Ectodermal cell (in vitro differentiated cells): ENCODE results near the gene GBF1.
A peak's percentile ranks its signal among the peaks of the same experiment; 100 is the strongest.

Experiments
- H3K27ac ChIP-seq: 2 replicates; pipeline ENCODE4 v1.7.0; 2013; ENCODE audit warnings: mild to moderate bottlenecking, low read depth, low read length; ENCODE audit not compliant: insufficient read depth, poor library complexity, severe bottlenecking
- H3K27me3 ChIP-seq: 2 replicates; pipeline ENCODE4 v1.7.0; 2013; ENCODE audit warnings: mild to moderate bottlenecking, low read length; ENCODE audit not compliant: insufficient read depth, control insufficient read depth, poor library complexity, severe bottlenecking
- H3K36me3 ChIP-seq: one replicate; pipeline ENCODE4 v1.7.0; 2013; ENCODE audit warnings: low read length; ENCODE audit not compliant: control insufficient read depth, insufficient read depth
- H3K4me1 ChIP-seq: one replicate; pipeline ENCODE4 v1.7.0; 2013; ENCODE audit warnings: low read length; ENCODE audit not compliant: control insufficient read depth, insufficient read depth
- H3K4me3 ChIP-seq: 2 replicates; pipeline ENCODE4 v1.7.0; 2013; ENCODE audit warnings: low read depth, low read length, control low read depth; ENCODE audit not compliant: insufficient read depth
- H3K9me3 ChIP-seq: 2 replicates; pipeline ENCODE4 v1.7.0; 2013; ENCODE audit warnings: mild to moderate bottlenecking, low read length, moderate library complexity; ENCODE audit not compliant: control insufficient read depth
- WGBS, 2 experiments: methylation state at CpG; one replicate each; pipeline ENCODE4 v1.1.7; 2013; ENCODE audit warnings: missing lambda C conversion rate in 2 of 2; 5-methylcytosine and 5-hydroxymethylcytosine counted together

The GBF1 gene

DNA sequence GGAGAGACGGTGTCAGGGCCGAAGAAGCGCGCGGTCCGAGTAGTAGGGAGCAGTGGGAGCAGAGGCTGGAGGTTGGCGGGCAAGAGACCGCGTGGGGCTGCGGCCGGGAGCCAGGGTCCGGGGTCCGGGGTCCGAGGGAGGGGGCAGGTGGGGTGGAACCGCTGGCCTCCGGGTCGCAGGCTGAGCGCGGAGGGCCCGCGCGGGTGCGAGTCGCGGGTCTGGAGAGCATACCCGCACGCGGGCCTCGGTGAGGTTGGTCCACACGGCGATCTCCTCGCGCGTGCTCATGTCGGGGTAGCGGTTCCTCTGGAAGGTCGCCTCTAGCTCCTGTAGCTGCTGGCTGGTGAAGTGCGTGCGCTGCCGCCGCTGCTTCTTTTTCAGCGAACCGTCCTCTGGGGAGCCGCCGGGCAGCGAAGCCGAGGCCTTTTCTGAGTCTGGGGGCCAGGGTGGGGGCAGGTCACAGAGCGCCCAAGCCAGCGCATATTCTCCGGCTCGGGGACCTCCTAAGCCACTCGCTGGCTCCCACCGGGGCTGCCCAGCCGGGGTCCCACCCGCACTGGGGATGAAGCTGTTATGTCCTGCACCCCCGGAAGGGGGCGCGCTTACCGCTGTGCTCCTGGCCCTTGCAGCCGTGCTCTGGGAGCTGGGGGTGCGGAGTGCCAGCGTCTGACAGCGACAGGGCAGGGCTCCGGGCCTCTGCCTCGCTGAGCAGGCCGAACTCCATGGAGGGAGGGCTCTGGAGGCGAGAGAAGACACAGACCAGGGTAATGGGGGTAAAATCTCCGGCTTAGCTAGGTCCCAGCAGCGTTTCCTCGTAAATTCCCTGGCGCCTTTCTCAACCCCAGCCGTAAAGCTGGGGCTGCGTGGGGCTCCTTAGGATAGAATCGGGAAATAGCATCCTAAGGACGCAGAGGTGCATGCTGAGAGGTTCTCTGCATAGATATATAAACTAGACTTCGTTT, 13.7 kb upstream of the GBF1 start:
- WGBS, 2 experiments, result 17% methylated on average over 76 of the region's 76 CpGs
- H3K4me3 ChIP-seq, result peak overlapping the region; percentile 38
- peaks cover 6% of the 10 kb centered on the region for H3K4me1 ChIP-seq
- no peak overlapping the region for H3K27ac ChIP-seq
- peaks cover 98% of the 10 kb centered on the region for H3K27me3 ChIP-seq
- no peaks in the 10 kb centered on the region for H3K9me3 ChIP-seq
- H3K36me3 ChIP-seq, result no peaks in the 10 kb centered on the region

DNA sequence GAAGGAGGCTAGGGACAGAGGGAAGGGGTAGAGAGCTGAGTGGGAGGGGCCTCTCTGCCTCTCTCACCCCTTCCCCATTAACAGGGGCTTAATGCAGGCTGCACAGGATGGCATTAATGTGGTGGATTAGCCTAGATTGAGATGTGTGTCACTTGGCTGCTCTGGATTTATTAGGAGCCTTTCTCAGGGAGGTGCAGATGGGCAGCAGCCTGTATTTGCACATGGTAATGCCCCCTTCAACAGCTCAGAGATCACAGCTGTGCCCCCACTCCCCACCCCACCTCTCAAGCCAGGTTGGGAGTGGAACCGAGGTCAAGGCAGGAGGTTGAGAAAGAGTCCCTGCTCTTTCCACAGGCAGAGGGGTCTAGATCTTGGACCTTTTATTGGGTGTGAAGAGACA, 11.3 kb upstream of the GBF1 start:
- Histone ChIP-seq H3K4me3 (no peak overlapping the region), H3K9me3 (no peaks in the 10 kb centered on the region), H3K27me3 (peaks cover 98% of the 10 kb centered on the region), H3K4me1 (peaks cover 6% of the 10 kb centered on the region), H3K27ac (no peak overlapping the region), H3K36me3 (no peaks in the 10 kb centered on the region)
- WGBS, 2 experiments, result 80 to 86% methylated on average over 1 of the region's 1 CpG

DNA sequence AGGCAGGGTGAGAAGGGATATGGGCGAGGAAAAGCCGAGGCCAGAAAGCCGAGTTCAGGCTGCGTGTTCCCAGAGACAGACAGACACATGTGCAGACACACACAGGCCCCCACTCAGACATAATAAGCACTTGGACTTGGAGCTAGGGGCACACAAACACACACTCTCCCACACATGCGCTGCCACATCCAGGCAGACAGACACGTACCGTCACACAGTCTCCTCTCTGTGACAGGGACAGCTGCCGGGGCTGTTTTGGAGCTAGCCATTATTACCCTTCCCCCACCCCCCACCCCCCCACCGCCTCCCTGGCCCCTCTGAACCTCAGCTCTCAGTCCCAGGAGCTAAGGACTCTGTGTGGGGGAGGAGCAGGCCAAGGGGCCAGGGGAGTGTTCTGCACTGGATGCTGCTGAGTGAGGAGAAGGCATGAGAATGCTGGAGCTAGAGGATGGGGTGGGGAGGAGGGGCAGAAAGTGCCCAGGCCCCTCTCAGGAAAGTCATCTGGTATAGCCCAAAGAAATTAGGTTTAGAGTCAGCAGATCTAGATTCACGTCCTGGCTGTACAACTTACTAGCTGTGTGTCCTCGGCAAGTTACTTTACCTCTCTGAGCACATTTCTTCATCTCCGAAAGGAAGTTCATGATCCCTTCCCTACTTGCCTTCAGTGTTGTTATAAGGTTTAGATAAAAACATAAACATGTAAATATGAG, 10.3 kb upstream of the GBF1 start:
- Histone ChIP-seq H3K36me3 (no peaks in the 10 kb centered on the region), H3K4me1 (peaks cover 6% of the 10 kb centered on the region), H3K27ac (no peak overlapping the region), H3K4me3 (no peak overlapping the region), H3K9me3 (no peaks in the 10 kb centered on the region), H3K27me3 (peaks cover 98% of the 10 kb centered on the region)
- 64 to 68% methylated on average over 10 of the region's 12 CpGs for WGBS, 2 experiments

DNA sequence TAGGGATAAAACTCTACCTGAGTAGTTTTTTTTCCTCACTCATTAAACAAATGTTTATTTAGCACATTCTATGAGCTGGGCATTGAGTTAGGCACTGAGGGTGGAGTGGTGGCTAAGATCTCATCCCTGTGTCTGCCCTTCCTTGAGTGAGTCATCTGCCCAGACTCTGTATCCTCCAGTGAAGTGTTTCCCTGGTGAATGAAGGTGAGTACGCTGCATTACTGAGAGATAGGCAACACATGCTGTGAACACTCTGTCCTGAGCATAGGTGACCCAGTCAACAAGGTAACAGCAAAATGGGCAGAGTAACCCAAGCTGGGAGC, 9.8 kb upstream of the GBF1 start:
- Histone ChIP-seq H3K27ac (no peak overlapping the region), H3K36me3 (no peaks in the 10 kb centered on the region), H3K4me1 (peaks cover 10% of the 10 kb centered on the region), H3K27me3 (peaks cover 98% of the 10 kb centered on the region), H3K4me3 (no peak overlapping the region), H3K9me3 (no peaks in the 10 kb centered on the region)
- WGBS, 2 experiments, result 92 to 93% methylated on average over 1 of the region's 1 CpG

DNA sequence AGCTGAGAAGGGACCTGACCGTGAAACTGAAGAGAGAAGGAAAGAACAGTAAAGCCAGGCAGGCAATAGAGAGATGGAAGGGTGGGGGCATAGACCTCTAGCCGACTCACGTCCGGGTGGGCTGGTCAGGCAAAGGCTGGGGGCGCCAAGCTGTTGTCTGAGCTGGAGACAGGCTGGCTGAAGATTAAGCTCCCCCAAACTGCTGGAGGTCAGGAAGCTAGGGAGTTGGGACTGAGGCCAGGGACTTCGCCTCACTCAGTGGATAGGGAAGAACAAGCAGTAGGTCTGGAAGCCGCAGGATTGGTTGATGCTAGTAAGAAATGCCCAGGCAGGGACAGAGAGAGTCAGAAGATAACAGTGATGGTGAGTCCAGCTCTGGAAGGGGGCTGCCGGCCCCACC, 9.3 kb upstream of the GBF1 start:
- no peaks in the 10 kb centered on the region for H3K9me3 ChIP-seq
- H3K36me3 ChIP-seq, result no peaks in the 10 kb centered on the region
- WGBS, 2 experiments, result 68 to 73% methylated on average over 8 of the region's 8 CpGs
- H3K27me3 ChIP-seq, result peaks cover 98% of the 10 kb centered on the region
- peaks cover 11% of the 10 kb centered on the region for H3K4me1 ChIP-seq
- H3K27ac ChIP-seq, result no peak overlapping the region
- H3K4me3 ChIP-seq, result no peak overlapping the region

DNA sequence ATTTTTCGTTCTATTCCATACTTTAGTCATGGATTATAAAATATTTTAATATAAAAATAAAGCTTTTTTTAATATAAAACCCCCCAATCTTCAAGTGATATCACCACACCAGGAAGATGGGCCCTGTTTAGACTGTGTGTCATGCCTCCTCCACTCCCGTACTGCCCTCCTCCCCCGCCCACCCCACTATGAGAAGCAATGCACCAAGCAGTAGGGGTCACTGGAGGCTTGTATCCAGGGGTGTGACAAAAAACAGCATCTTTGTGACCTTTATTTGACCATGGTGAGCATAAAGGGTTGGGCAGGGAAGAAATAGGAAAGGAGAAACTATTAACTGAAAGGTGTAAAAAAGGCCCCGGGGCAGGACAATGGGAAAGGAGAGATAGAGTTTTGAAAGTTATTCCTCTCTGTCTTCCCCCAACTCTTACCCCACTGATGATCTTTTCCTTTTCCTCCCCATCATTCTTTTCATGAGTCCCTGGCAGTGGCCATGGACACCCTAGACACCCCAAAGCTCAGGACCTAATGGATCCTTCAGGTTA, 7.5 kb upstream of the GBF1 start:
- Histone ChIP-seq H3K27me3 (peaks cover 98% of the 10 kb centered on the region), H3K4me1 (peaks cover 14% of the 10 kb centered on the region), H3K27ac (no peak overlapping the region), H3K36me3 (no peaks in the 10 kb centered on the region), H3K4me3 (no peak overlapping the region), H3K9me3 (no peaks in the 10 kb centered on the region)
- 63 to 83% methylated on average over 2 to 3 of the region's 4 CpGs for WGBS, 2 experiments

GRCh38 chr10:102240467-102241031, 4.8 kb upstream of the GBF1 start:
- Histone ChIP-seq H3K4me1 (peaks cover 14% of the 10 kb centered on the region), H3K9me3 (no peaks in the 10 kb centered on the region), H3K27me3 (peaks cover 84% of the 10 kb centered on the region), H3K27ac (no peak overlapping the region), H3K36me3 (no peaks in the 10 kb centered on the region), H3K4me3 (peak overlapping the region; percentile 38)
- 24 to 27% methylated on average over 39 of the region's 39 CpGs for WGBS, 2 experiments

DNA sequence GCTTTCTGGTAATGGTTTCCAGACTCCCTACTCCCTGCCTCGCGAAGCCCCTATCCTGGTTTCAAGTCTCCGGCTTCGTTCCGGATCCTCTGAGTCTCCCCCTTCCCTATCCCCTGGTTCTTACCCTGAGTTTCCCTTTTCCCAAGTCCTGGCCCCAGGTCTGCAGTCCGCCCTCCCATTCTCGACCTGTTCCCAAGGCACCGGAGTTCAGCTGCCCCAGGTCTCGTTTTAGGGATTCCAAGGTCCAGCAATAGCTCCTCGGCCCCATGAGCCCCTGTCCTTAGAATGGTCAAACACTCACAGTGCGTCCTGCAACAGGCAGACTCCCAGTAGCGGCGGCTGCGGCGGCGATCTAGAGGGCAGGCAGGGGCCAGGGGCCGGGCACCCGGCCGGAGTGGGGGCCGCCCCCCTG, 4.3 kb upstream of the GBF1 start:
- WGBS, 2 experiments, result 2% methylated on average over 20 of the region's 20 CpGs
- Histone ChIP-seq H3K4me1 (peaks cover 14% of the 10 kb centered on the region), H3K4me3 (peak overlapping the region; percentile 38), H3K27me3 (peaks cover 79% of the 10 kb centered on the region), H3K9me3 (no peaks in the 10 kb centered on the region), H3K36me3 (no peaks in the 10 kb centered on the region), H3K27ac (no peak overlapping the region)

DNA sequence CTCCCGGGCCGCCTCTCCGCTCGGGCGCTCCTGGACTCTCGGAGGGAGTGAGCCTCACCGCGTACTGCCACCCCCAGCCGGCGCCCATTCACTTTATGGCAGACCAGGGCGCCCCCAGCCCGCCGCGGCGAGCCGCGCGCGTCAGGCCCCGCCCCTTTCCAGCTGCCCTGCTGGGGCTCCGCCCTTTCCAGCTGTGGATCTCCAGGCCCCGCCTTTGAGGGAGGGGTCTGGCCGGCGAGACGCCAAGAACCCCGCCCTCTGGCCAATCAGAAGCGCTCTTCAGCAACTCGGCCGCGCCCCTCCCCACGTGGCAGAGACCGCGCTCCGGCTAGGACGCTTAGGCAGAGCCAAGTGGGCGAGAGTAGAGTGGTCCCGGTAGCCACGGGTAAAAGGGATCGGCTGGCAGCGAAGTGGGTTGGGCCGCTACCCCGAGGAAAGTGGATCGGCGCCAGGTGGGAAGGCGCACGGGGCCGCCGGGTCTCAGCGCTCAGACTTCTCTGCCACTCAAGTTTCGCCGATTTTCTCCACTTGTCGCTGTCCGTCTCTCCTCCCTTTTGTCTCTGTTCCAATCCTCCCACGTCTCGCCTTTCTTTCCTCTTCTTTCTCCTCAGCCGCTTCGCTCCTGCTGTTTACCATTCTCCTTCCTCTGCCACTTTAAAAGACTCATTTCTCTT, 3.8 kb upstream of the GBF1 start, which contains the start of gene PITX3:
Gene PITX3 (minus strand): TSS at position 69 of the 674 bp plus-strand sequence. CDS start 9,432 bp downstream, outside the sequence.
- H3K4me1 ChIP-seq, result peaks cover 16% of the 10 kb centered on the region
- H3K36me3 ChIP-seq, result no peaks in the 10 kb centered on the region
- H3K27me3 ChIP-seq, result peaks cover 74% of the 10 kb centered on the region
- no peaks in the 10 kb centered on the region for H3K9me3 ChIP-seq
- peak within 1 kb of the TSS; percentile 38 for H3K4me3 ChIP-seq
- 1% methylated on average over 57 of the region's 57 CpGs for WGBS, 2 experiments
- H3K27ac ChIP-seq, result no peak within 1 kb of the TSS
